ENCODE measurements around the gene LMX1B.

The LMX1B gene

GRCh38 chr9:126650404-126651341, 36.9 kb downstream of the LMX1B start (continued):
- no peak for TF ChIP-seq ZNF558 (tag by site-specific recombination; IDR thresholded peaks at IDR 0.05)
- TF ChIP-seq ZNF791 (tag by site-specific recombination; IDR thresholded peaks at IDR 0.05): no peak
- TF ChIP-seq RBAK (tag by site-specific recombination; IDR thresholded peaks at IDR 0.05): no peak
- TF ChIP-seq ZNF433 (tag by site-specific recombination; IDR thresholded peaks at IDR 0.05; ENCODE audit: low read depth): no peak
- TF ChIP-seq ZNF280D (tag by site-specific recombination; IDR thresholded peaks at IDR 0.05): no peak
- no peak for TF ChIP-seq HOXA7 (CRISPR knock-in tag; IDR thresholded peaks at IDR 0.05; ENCODE audit: borderline replicate concordance)
- TF ChIP-seq ZBTB8A (tag by site-specific recombination; IDR thresholded peaks at IDR 0.05): peak; percentile 58
- TF ChIP-seq AEBP2 (tag by site-specific recombination; IDR thresholded peaks at IDR 0.05; ENCODE audit: borderline replicate concordance): no peak
- TF ChIP-seq ZNF175 (tag by site-specific recombination; IDR thresholded peaks at IDR 0.05): no peak
- TF ChIP-seq ZNF391 (tag by site-specific recombination; IDR thresholded peaks at IDR 0.05; ENCODE audit: borderline replicate concordance, low read depth): 0 out of 2 replicates have a peak, but pooled peaks have one; percentile 58
- peak; percentile 73; the same call in 1 of the 2 replicates for TF ChIP-seq ZXDB (tag by site-specific recombination; IDR thresholded peaks at IDR 0.05)
- TF ChIP-seq ZNF707 (tag by site-specific recombination; IDR thresholded peaks at IDR 0.05): no peak
- TF ChIP-seq SCRT2 (tag by site-specific recombination; IDR thresholded peaks at IDR 0.05): no peak
- TF ChIP-seq SP7 (tag by site-specific recombination; IDR thresholded peaks at IDR 0.05): peak; percentile 99
- no peak for TF ChIP-seq ZNF23 (tag by site-specific recombination; IDR thresholded peaks at IDR 0.05; ENCODE audit: borderline replicate concordance)
- TF ChIP-seq GLI4 (tag by site-specific recombination; IDR thresholded peaks at IDR 0.05): no peak
- peak; percentile 99 for TF ChIP-seq ZNF398 (tag by site-specific recombination; IDR thresholded peaks at IDR 0.05)
- no peak for TF ChIP-seq ZNF239 (tag by site-specific recombination; IDR thresholded peaks at IDR 0.05)
- TF ChIP-seq GLI2 (tag by site-specific recombination; IDR thresholded peaks at IDR 0.05; ENCODE audit: borderline replicate concordance, low read depth): peak; percentile 62; the same call in 1 of the 2 replicates
- no peak for TF ChIP-seq ZNF621 (tag by site-specific recombination; IDR thresholded peaks at IDR 0.05)
- TF ChIP-seq KLF16 (tag by site-specific recombination; IDR thresholded peaks at IDR 0.05): peak; percentile 71
- TF ChIP-seq ZFHX2 (tag by site-specific recombination; conservative IDR thresholded peaks at IDR 0.05): 0 out of 2 replicates have a peak, but pooled peaks have one; percentile 12
- TF ChIP-seq ZNF157 (tag by site-specific recombination; IDR thresholded peaks at IDR 0.05): no peak
- no peak for TF ChIP-seq ZNF530 (tag by site-specific recombination; IDR thresholded peaks at IDR 0.05; ENCODE audit: low read depth)
- 0 out of 2 replicates have a peak, but pooled peaks have one; percentile 9 for TF ChIP-seq ZNF692 (tag by site-specific recombination; IDR thresholded peaks at IDR 0.05)
- TF ChIP-seq ZNF221 (tag by site-specific recombination; IDR thresholded peaks at IDR 0.05; ENCODE audit: borderline replicate concordance): no peak
- no peak for TF ChIP-seq ZNF488 (tag by site-specific recombination; IDR thresholded peaks at IDR 0.05)
- TF ChIP-seq ZBTB26 (tag by site-specific recombination; optimal IDR thresholded peaks at IDR 0.05): no peak
- TF ChIP-seq ZNF658 (tag by site-specific recombination; IDR thresholded peaks at IDR 0.05): no peak
- no peak for TF ChIP-seq ZBTB20 (tag by site-specific recombination; IDR thresholded peaks at IDR 0.05)

All from HEK293 (cell line).